A673 (cell line): Measurements from ENCODE around the gene FGGY.

Source experiments
- EZH2 ChIP-seq: fragments of 200-600 bp; sonication (generic); IDR thresholded peaks from 2 replicates; pipeline ENCODE4 v1.6.1; 2017; ENCODE audit warnings: borderline replicate concordance, low read depth, mild to moderate bottlenecking, mixed read lengths, antibody characterized with exemption, low read length; ENCODE audit not compliant: poor library complexity, severe bottlenecking
- TF ChIP-seq, protein P1 (sequence below): fragments of 300-800, 200-600 bp; sonication (generic); conservative IDR thresholded peaks from 2 replicates; pipeline ENCODE4 v1.5.1; 2017; ENCODE audit warnings: low read depth, mild to moderate bottlenecking, antibody characterized with exemption, low read length, moderate library complexity, mixed read lengths

DNA sequence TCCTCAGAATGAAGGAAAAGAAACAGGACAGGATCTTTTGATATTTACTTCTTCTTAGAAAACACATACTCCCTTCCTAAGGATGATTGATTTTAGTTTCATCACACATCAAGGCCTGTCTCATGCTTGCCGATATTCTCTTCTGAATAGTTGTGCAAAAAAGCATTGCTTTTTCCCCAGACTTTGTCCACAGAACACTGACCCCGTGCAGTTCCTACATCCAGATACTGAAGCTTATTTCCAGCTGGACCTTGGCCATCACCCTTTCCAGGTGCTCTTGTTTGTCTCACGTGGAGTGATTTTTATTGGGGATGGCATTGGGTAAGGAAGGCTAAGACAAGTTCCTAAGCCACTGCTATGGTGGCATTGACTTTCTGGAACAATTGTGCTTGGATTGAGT, 320.5 kb downstream of the FGGY start:
- TF ChIP-seq, protein P1, sequence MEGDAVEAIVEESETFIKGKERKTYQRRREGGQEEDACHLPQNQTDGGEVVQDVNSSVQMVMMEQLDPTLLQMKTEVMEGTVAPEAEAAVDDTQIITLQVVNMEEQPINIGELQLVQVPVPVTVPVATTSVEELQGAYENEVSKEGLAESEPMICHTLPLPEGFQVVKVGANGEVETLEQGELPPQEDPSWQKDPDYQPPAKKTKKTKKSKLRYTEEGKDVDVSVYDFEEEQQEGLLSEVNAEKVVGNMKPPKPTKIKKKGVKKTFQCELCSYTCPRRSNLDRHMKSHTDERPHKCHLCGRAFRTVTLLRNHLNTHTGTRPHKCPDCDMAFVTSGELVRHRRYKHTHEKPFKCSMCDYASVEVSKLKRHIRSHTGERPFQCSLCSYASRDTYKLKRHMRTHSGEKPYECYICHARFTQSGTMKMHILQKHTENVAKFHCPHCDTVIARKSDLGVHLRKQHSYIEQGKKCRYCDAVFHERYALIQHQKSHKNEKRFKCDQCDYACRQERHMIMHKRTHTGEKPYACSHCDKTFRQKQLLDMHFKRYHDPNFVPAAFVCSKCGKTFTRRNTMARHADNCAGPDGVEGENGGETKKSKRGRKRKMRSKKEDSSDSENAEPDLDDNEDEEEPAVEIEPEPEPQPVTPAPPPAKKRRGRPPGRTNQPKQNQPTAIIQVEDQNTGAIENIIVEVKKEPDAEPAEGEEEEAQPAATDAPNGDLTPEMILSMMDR, result no peak
- TF ChIP-seq EZH2, result no peak
